Measurements from ENCODE around the gene TCP1. TPM values are rescaled to one million over a fixed set of nuclear protein-coding genes. Genes with fewer than 3 reads are reported as not detected.
"Not testable (repeated sequence)": the region's sequence is repeated elsewhere in the genome, so short reads cannot be mapped to it uniquely, and the experiment has no call there.

TCP1 gene
- total and polyA plus RNA-seq, 2 donors = 141 to 168 TPM

DNA sequence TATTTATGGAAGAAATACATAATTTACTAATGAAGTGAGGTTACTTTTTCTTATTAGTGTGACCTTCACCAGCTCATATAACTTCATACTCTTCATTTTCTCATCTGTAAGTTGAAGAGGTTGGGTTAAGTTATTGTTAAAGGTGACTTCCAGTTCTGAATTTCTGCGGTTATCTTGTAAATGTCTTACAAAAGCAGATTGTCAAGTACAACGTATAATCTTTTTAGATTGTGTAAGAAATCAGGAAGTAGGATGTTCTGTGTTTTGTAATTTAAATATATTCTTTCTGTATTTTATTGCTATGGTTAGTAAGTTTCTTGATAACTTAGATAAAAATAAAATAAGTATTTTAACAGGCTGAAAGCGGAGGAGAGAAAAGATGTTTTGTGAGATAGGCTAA lies 50.1 kb downstream of the TCP1 start:
- H3K36me3 ChIP-seq (ENCODE audit: control insufficient read depth in 2 of 2, insufficient read depth in 2 of 2, low read length in 1 of 2) = peaks cover 16 to 69% of the 10 kb centered on the region in 2 donors
- H3K4me1 ChIP-seq (ENCODE audit: control insufficient read depth in 2 of 2, insufficient read depth in 2 of 2, low read length in 2 of 2) = no peaks in the 10 kb centered on the region
- H3K27ac ChIP-seq (ENCODE audit: low read depth in 1 of 2, low read length in 1 of 2) = no peak overlapping the region
- no peaks in the 10 kb centered on the region for H3K9me3 ChIP-seq (ENCODE audit: control insufficient read depth in 2 of 2, insufficient read depth in 1 of 2, low read length in 1 of 2)
- H3K4me3 ChIP-seq (ENCODE audit: low read length in 2 of 2) = no peak overlapping the region
- H3K27me3 ChIP-seq (ENCODE audit: control insufficient read depth in 2 of 2, insufficient read depth in 1 of 2, low read length in 1 of 2) = no peaks in the 10 kb centered on the region
- 91% methylated on average over 3 of the region's 3 CpGs for WGBS
- DNase-seq (ENCODE audit: low read depth in 6 of 9, low spot score in 9 of 9) = no peak

DNA sequence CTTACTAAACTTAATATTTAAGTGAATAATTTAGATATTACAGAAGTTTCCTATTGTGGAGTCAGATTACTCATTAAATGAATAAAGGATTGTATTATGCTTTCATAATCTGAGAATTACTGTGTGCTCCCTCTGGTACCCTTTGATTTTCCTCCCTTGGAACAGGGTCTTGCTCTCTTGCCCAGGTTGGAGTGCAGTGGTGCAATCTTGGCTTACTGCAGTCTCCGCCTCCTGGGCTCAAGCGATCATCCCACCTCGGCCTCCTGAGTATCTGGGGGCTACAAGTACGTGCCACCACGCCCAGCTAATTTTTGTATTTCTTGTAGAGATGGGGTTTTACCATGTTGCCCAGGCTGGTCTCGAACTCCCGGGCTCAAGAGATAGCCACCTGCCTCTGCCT lies 52.5 kb downstream of the TCP1 start:
- DNase-seq (ENCODE audit: low read depth in 6 of 9, low spot score in 9 of 9) = no peak
- Histone ChIP-seq H3K9me3 (ENCODE audit: control insufficient read depth in 2 of 2, insufficient read depth in 1 of 2, low read length in 1 of 2) (no peaks in the 10 kb centered on the region), H3K4me1 (ENCODE audit: control insufficient read depth in 2 of 2, insufficient read depth in 2 of 2, low read length in 2 of 2) (no peaks in the 10 kb centered on the region), H3K4me3 (ENCODE audit: low read length in 2 of 2) (no peak overlapping the region), H3K27ac (ENCODE audit: low read depth in 1 of 2, low read length in 1 of 2) (no peak overlapping the region), H3K27me3 (ENCODE audit: control insufficient read depth in 2 of 2, insufficient read depth in 1 of 2, low read length in 1 of 2) (no peaks in the 10 kb centered on the region), H3K36me3 (ENCODE audit: control insufficient read depth in 2 of 2, insufficient read depth in 2 of 2, low read length in 1 of 2) (peaks cover 8 to 46% of the 10 kb centered on the region in 2 donors)
- WGBS = 89% methylated on average over 7 of the region's 7 CpGs

DNA sequence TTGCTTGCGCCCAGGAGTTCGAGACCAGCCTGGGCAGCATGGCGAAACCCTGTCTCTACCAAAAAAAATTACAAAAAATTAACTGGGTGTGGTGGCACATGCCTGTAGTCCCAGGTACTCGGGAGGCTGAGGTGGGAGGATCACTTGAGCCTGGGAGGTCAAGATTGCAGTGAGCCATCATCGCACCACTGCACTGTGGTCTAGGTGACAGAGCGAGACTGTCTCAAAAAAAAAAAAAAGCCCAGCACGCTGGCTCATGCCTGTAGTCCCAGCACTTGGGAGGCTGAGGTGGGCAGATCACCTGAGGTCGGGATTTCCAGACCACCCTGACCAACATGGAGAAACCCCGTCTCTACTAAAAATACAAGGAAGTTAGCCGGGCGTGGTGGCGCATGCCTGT lies 56.0 kb downstream of the TCP1 start:
- peaks cover 5 to 30% of the 10 kb centered on the region in 2 donors for H3K36me3 ChIP-seq (ENCODE audit: control insufficient read depth in 2 of 2, insufficient read depth in 2 of 2, low read length in 1 of 2)
- not testable (repeated sequence) for H3K9me3 ChIP-seq (ENCODE audit: control insufficient read depth in 2 of 2, insufficient read depth in 1 of 2, low read length in 1 of 2); DNase-seq (ENCODE audit: low read depth in 6 of 9, low spot score in 9 of 9); H3K27me3 ChIP-seq (ENCODE audit: control insufficient read depth in 2 of 2, insufficient read depth in 1 of 2, low read length in 1 of 2); H3K27ac ChIP-seq (ENCODE audit: low read depth in 1 of 2, low read length in 1 of 2); H3K4me3 ChIP-seq (ENCODE audit: low read length in 2 of 2); H3K4me1 ChIP-seq (ENCODE audit: control insufficient read depth in 2 of 2, insufficient read depth in 2 of 2, low read length in 2 of 2)
- 95% methylated on average over 12 of the region's 12 CpGs for WGBS

DNA sequence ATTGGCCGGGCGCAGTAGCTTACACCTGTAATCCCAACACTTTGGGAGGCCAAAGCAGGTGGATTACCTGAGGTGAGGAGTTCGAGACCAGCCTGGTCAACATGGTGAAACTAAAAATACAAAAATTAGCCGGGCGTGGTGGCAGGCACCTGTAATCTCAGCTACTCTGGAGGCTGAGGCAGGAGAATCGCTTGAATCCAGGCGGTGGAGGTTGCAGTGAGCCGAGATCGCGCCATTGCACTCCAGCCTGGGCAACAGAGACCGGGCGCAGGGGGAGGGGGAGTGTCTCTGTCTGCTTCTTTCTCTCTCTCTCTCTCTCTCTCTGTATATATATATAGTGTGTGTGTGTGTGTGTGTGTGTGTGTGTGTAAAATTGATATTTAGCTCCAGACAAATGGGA lies 56.9 kb downstream of the TCP1 start:
- H3K27me3 ChIP-seq (ENCODE audit: control insufficient read depth in 2 of 2, insufficient read depth in 1 of 2, low read length in 1 of 2); H3K27ac ChIP-seq (ENCODE audit: low read depth in 1 of 2, low read length in 1 of 2); H3K9me3 ChIP-seq (ENCODE audit: control insufficient read depth in 2 of 2, insufficient read depth in 1 of 2, low read length in 1 of 2); DNase-seq (ENCODE audit: low read depth in 6 of 9, low spot score in 9 of 9); H3K4me1 ChIP-seq (ENCODE audit: control insufficient read depth in 2 of 2, insufficient read depth in 2 of 2, low read length in 2 of 2); H3K4me3 ChIP-seq (ENCODE audit: low read length in 2 of 2): not testable (repeated sequence)
- H3K36me3 ChIP-seq (ENCODE audit: control insufficient read depth in 2 of 2, insufficient read depth in 2 of 2, low read length in 1 of 2) = peaks cover 2 to 22% of the 10 kb centered on the region in 2 donors
- WGBS = 94% methylated on average over 12 of the region's 12 CpGs

- Histone ChIP-seq H3K4me3 (ENCODE audit: low read length in 2 of 2) (no peak overlapping the region), H3K27me3 (ENCODE audit: control insufficient read depth in 2 of 2, insufficient read depth in 1 of 2, low read length in 1 of 2) (no peaks in the 10 kb centered on the region), H3K27ac (ENCODE audit: low read depth in 1 of 2, low read length in 1 of 2) (no peak overlapping the region)
Observed at GRCh38 chr6:159730332-159730676, 59.1 kb downstream of the TCP1 start.

DNA sequence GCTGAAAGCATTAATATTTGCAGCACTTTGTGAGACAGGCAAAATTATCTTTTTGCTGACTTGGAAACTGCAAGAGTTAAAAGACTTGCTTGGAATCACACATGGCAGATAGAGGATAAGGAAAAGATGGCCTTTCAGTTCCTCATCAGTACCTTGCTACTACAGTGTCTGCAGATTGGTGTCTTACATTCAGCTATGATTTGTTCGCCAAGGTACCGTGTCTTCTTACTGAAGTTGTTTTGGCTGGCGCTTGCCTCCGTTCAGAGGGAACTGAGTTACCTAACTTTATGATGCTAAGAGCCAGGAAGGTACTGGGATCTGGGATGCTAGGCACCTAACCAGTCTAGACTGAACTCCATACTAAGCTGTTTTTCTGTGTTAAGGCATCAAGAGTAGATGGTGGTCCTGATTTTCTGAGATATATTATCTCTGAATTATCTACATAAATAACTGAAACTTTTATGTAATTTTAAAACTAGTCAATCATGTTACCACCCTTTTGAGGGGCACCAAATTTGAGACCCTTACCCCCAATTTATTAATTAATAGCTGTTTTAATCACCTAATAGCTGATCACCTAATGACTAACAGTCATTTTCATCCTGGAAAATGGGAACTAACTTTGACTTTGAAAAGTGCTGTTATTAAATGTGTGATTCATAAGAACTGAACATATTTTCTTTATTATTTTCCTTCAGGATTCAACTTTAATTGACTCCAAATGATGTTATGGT lies 59.6 kb downstream of the TCP1 start:
- peak overlapping the region in 1 of 2 donors; percentile 3 for H3K4me3 ChIP-seq (ENCODE audit: low read length in 2 of 2)
- DNase-seq (ENCODE audit: low read depth in 6 of 9, low spot score in 9 of 9) = peak in 2 of 9 donors; percentile 4 to 37
- 59% methylated on average over 4 of the region's 4 CpGs for WGBS

More at GRCh38 chr6:159730332-159730676, 59.1 kb downstream of the TCP1 start:
- H3K36me3 ChIP-seq (ENCODE audit: control insufficient read depth in 2 of 2, insufficient read depth in 2 of 2, low read length in 1 of 2) = peaks cover 2 to 12% of the 10 kb centered on the region in 2 donors
- DNase-seq (ENCODE audit: low read depth in 6 of 9, low spot score in 9 of 9) = no peak
- WGBS = 92% methylated on average over 6 of the region's 6 CpGs
- H3K9me3 ChIP-seq (ENCODE audit: control insufficient read depth in 2 of 2, insufficient read depth in 1 of 2, low read length in 1 of 2) = no peaks in the 10 kb centered on the region
- peaks cover 4 to 6% of the 10 kb centered on the region in 2 donors for H3K4me1 ChIP-seq (ENCODE audit: control insufficient read depth in 2 of 2, insufficient read depth in 2 of 2, low read length in 2 of 2)

DNA sequence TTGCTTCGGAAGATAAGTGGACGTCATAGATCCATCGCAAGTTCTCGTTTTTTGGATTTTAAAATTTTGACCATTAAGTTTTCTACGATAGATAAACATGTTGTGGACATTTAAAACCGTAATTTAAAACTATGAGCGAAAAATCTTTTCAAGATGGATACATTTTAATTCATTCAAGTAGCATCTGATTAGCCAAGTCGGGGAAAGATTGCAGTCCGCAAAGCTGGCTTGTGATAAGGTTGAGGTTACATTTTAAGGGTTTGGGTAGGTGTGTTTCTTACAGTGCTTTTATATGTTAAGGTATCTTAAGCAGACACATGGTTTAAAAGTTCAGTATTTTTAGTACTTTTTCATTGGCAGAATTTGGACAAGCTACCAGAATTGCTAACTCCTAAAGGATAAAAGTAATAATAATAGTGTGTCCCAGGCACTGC lies 60.9 kb downstream of the TCP1 start:
- peaks cover 0 to 3% of the 10 kb centered on the region in 2 donors for H3K9me3 ChIP-seq (ENCODE audit: control insufficient read depth in 2 of 2, insufficient read depth in 1 of 2, low read length in 1 of 2)
- 1% methylated on average over 9 of the region's 9 CpGs for WGBS

More for the DNA sequence above, 59.6 kb downstream of the TCP1 start:
- H3K4me1 ChIP-seq (ENCODE audit: control insufficient read depth in 2 of 2, insufficient read depth in 2 of 2, low read length in 2 of 2) = peaks cover 6 to 9% of the 10 kb centered on the region in 2 donors
- H3K36me3 ChIP-seq (ENCODE audit: control insufficient read depth in 2 of 2, insufficient read depth in 2 of 2, low read length in 1 of 2) = peaks cover 2 to 14% of the 10 kb centered on the region in 2 donors
- no peaks in the 10 kb centered on the region for H3K9me3 ChIP-seq (ENCODE audit: control insufficient read depth in 2 of 2, insufficient read depth in 1 of 2, low read length in 1 of 2)
- H3K27me3 ChIP-seq (ENCODE audit: control insufficient read depth in 2 of 2, insufficient read depth in 1 of 2, low read length in 1 of 2) = no peaks in the 10 kb centered on the region
- no peak overlapping the region for H3K27ac ChIP-seq (ENCODE audit: low read depth in 1 of 2, low read length in 1 of 2)

More for the DNA sequence above, 60.9 kb downstream of the TCP1 start:
- DNase-seq (ENCODE audit: low read depth in 6 of 9, low spot score in 9 of 9) = peak in 3 of 9 donors; percentile 18 to 47 (median 38)
- Histone ChIP-seq H3K4me3 (ENCODE audit: low read length in 2 of 2) (peak overlapping the region; percentile 77 to 100), H3K27ac (ENCODE audit: low read depth in 1 of 2, low read length in 1 of 2) (peak overlapping the region in 1 of 2 donors; percentile 100), H3K36me3 (ENCODE audit: control insufficient read depth in 2 of 2, insufficient read depth in 2 of 2, low read length in 1 of 2) (peaks cover 7 to 17% of the 10 kb centered on the region in 2 donors), H3K27me3 (ENCODE audit: control insufficient read depth in 2 of 2, insufficient read depth in 1 of 2, low read length in 1 of 2) (no peaks in the 10 kb centered on the region), H3K4me1 (ENCODE audit: control insufficient read depth in 2 of 2, insufficient read depth in 2 of 2, low read length in 2 of 2) (peaks cover 6 to 9% of the 10 kb centered on the region in 2 donors)

Other genes starting within 250 kb of the TCP1 start
- gene SOD2, start 96.4 kb downstream of the TCP1 start, total RNA-seq = 68.0 TPM
- gene SOD2, start 96.4 kb downstream of the TCP1 start, polyA plus RNA-seq = 759 TPM
- 119 TPM for gene WTAP, start 62.1 kb downstream of the TCP1 start, total RNA-seq
- 141 TPM for gene WTAP, start 62.1 kb downstream of the TCP1 start, polyA plus RNA-seq
- 43.0 TPM for gene ACAT2, start 27.6 kb downstream of the TCP1 start, total RNA-seq
- gene ACAT2, start 27.6 kb downstream of the TCP1 start, polyA plus RNA-seq = 18.7 TPM
- 62.8 TPM for gene MRPL18, start 865 bp upstream of the TCP1 start, total RNA-seq
- 85.9 TPM for gene MRPL18, start 865 bp upstream of the TCP1 start, polyA plus RNA-seq
- 0.28 TPM for gene PNLDC1, start 10.7 kb upstream of the TCP1 start, total RNA-seq
- 0.39 TPM for gene PNLDC1, start 10.7 kb upstream of the TCP1 start, polyA plus RNA-seq
- gene MAS1, start 101.4 kb upstream of the TCP1 start, total RNA-seq = under 0.01 TPM
- 0.02 TPM for gene MAS1, start 101.4 kb upstream of the TCP1 start, polyA plus RNA-seq
- gene IGF2R, start 179.5 kb upstream of the TCP1 start, total RNA-seq = 16.6 TPM
- gene IGF2R, start 179.5 kb upstream of the TCP1 start, polyA plus RNA-seq = 16.3 TPM